Muscle layer of duodenum (tissue), 2 donors: ENCODE data around the gene CCIN.
"Not testable (repeated sequence)": the region's sequence is repeated elsewhere in the genome, so short reads cannot be mapped to it uniquely, and the experiment has no call there.

Experiments
- H3K27ac ChIP-seq: one replicate; pipeline ENCODE4 v1.7.0; 2013; ENCODE audit warnings: mild to moderate bottlenecking, low read length
- H3K27me3 ChIP-seq: one replicate; pipeline ENCODE4 v1.7.0; 2013; ENCODE audit warnings: low read depth, mild to moderate bottlenecking, control low read depth, low read length
- H3K36me3 ChIP-seq, 2 donors: one replicate each; pipeline ENCODE4 v1.7.0; 2013; ENCODE audit warnings: low read length in 2 of 2, control low read depth in 1 of 2, mild to moderate bottlenecking in 1 of 2; ENCODE audit not compliant: insufficient read depth in 2 of 2, control insufficient read depth in 1 of 2
- H3K4me1 ChIP-seq, 2 donors: one replicate each; pipeline ENCODE4 v1.7.0; 2013; ENCODE audit warnings: low read length in 2 of 2, mild to moderate bottlenecking in 2 of 2, control low read depth in 1 of 2, moderate library complexity in 1 of 2; ENCODE audit not compliant: insufficient read depth in 2 of 2, control insufficient read depth in 1 of 2
- H3K4me3 ChIP-seq, 2 donors: one replicate each; pipeline ENCODE4 v1.7.0; 2013; ENCODE audit warnings: low read length in 2 of 2, low read depth in 1 of 2, mild to moderate bottlenecking in 1 of 2
- H3K9me3 ChIP-seq, 2 donors: one replicate each; pipeline ENCODE4 v1.7.0; 2013; ENCODE audit warnings: low read length in 2 of 2, control low read depth in 1 of 2, mild to moderate bottlenecking in 1 of 2; ENCODE audit not compliant: control insufficient read depth in 1 of 2
- donor health status: healthy.

The CCIN gene

DNA sequence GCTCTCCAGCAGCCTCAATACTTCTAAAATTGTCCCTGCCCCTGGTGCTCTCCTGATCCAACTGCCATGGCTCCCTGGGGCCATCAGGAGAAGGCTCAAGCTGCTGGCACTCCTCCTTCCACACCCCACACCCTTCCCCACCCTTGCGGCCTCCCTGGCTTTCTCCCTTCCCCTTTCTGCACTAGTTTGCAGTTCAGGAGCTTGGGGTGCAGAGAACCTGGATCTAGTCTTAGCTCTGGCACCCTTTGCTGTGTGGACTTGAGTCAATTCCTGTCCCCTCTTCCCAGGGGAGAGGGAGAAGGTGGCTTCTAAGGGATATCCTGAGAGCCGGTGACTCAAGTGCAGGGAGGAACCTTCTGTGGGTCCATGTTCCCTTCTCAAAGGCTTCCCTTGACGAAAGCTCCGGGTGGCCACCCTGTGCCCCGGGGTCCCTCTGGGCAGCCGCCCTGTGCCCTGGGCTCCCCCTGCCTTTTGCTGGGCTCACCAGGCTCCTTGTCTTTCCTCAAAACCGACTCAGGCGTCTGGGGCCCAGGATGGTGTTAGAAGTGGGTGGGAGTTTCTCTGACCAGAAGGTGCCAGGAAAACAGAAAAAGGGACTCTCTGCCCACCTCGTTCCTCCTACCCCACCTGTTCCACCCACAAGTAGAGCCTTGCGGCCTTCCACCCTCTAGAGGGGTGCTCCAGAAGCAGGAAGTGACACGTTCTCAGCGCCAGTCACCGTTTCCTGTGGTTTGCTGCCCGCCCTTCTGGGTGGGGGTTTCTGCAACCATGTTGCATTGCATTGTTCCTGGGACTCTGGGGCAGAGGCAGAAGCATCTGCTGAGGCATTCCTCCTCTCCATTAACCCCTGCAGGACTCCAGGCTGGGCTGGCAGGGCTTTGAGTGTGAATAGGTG is 17.6 kb upstream of the CCIN start:
- H3K36me3 ChIP-seq: peaks cover 3 to 15% of the 10 kb centered on the region in 2 donors
- peak overlapping the region; percentile 65 for H3K27ac ChIP-seq
- H3K4me3 ChIP-seq: no peak overlapping the region
- H3K27me3 ChIP-seq: no peaks in the 10 kb centered on the region
- no peaks in the 10 kb centered on the region for H3K9me3 ChIP-seq
- peaks cover 28 to 75% of the 10 kb centered on the region in 2 donors for H3K4me1 ChIP-seq

DNA sequence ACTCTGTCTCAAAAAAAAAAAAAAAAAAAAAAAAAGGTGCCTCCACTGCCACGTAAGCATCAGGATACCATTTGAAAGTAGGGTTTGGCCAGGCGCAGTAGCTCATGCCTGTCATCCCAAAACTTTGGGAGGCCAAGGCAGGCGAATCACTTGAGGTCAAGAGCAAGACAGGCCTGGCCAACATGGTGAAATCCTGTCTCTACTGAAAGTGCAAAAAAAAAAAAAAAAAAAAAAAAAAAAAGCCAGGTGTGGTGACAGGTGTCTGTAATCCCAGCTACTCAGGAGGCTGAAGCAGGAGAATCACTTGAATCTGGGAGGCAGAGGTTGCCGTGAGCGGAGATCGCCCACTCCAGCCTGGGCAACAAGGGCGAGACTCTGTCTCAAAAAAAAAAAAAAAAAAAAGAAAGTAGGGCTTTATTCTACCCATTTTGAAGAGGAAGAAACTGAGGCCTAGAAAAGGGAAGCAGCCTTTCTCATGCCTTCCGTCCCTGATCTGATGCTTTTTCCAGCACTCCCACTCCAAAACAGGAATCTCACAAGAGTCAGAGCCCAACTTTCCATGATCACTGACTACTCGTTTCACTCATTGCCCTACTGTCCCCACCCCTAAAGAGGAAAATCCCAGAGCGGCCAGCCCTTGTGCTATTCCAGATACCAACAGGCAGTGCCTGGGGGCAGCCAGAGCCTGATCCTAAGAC is 16.3 kb upstream of the CCIN start:
- peaks cover 26 to 63% of the 10 kb centered on the region in 2 donors for H3K4me1 ChIP-seq
- H3K27me3 ChIP-seq: no peaks in the 10 kb centered on the region
- peaks cover 5 to 15% of the 10 kb centered on the region in 2 donors for H3K36me3 ChIP-seq
- no peak overlapping the region for H3K4me3 ChIP-seq
- peak overlapping the region; percentile 40 for H3K27ac ChIP-seq
- H3K9me3 ChIP-seq: no peaks in the 10 kb centered on the region

GRCh38 chr9:36153746-36154145 is 15.4 kb upstream of the CCIN start:
- Histone ChIP-seq H3K27me3 (no peaks in the 10 kb centered on the region), H3K4me3 (no peak overlapping the region), H3K9me3 (no peaks in the 10 kb centered on the region), H3K27ac (peak overlapping the region; percentile 82), H3K4me1 (peaks cover 20 to 63% of the 10 kb centered on the region in 2 donors), H3K36me3 (peaks cover 5 to 13% of the 10 kb centered on the region in 2 donors)

DNA sequence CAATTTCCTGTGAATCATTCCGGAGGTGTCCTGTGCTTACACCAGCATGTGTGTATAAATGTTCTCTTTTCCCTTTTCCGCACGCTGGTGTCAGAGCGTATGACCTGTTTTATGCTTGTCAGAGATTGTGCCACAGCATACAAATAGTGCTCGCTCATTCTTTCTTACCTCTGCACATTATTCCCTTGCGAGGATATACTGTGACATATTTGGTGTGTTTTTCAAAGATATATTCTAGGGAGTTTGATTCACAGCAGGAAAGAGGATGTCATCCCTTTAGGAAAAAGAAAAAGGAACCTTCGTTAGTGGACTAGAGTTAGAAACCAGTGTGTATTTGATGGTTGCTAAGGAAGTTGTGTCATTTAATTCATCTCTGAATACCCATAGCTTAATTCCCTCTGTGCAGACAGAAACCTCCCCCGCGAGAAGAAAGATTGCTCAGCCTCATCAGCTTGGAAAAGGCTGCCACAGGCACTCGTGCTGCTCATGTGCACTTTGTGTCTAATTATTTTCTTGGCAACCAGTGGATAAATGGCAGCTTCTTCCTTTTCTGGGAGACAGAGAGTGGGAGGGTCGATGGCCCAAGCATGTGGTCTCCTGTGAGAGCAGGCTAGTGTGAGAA is 14.7 kb upstream of the CCIN start:
- Histone ChIP-seq H3K4me3 (peak overlapping the region in 1 of 2 donors; percentile 38), H3K4me1 (peaks cover 13 to 62% of the 10 kb centered on the region in 2 donors), H3K9me3 (no peaks in the 10 kb centered on the region), H3K27me3 (no peaks in the 10 kb centered on the region), H3K27ac (peak overlapping the region; percentile 82), H3K36me3 (peaks cover 5 to 10% of the 10 kb centered on the region in 2 donors)

- Histone ChIP-seq H3K9me3 (no peaks in the 10 kb centered on the region), H3K27ac (no peak overlapping the region), H3K4me1 (peaks cover 10 to 59% of the 10 kb centered on the region in 2 donors), H3K4me3 (no peak overlapping the region), H3K27me3 (no peaks in the 10 kb centered on the region), H3K36me3 (peaks cover 5 to 10% of the 10 kb centered on the region in 2 donors)
Measured at GRCh38 chr9:36156116-36156515, 13.1 kb upstream of the CCIN start.

GRCh38 chr9:36158122-36158521 is 11.1 kb upstream of the CCIN start:
- Histone ChIP-seq H3K4me3 (no peak overlapping the region), H3K36me3 (peaks cover 0 to 5% of the 10 kb centered on the region in 2 donors), H3K9me3 (no peaks in the 10 kb centered on the region), H3K4me1 (peaks cover 12 to 60% of the 10 kb centered on the region in 2 donors), H3K27ac (peak overlapping the region; percentile 68), H3K27me3 (no peaks in the 10 kb centered on the region)

DNA sequence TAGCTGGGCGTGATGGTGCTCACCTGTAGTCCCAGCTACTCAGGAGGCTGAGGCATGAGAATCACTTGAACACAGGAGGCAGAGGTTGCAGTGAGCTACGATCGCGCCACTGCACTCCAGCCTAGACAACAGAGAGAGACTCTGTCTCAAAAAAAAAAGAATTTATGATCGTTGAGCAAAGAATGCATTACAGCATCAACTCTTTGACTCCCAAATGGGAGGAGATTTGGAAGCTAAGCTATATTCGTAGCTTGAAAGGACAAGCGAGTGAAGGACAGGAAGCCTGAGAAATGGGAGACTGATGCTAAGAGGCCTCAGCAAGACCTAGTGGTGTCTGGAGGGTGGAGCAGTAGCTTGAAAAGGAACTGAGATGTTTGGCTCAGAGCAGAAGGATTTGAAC is 10.3 kb upstream of the CCIN start:
- H3K4me1 ChIP-seq: peaks cover 12 to 63% of the 10 kb centered on the region in 2 donors
- H3K27me3 ChIP-seq: no peaks in the 10 kb centered on the region
- H3K36me3 ChIP-seq: peaks cover 0 to 5% of the 10 kb centered on the region in 2 donors
- H3K9me3 ChIP-seq: no peaks in the 10 kb centered on the region
- H3K27ac ChIP-seq: peak overlapping the region; percentile 68
- H3K4me3 ChIP-seq: no peak overlapping the region

DNA sequence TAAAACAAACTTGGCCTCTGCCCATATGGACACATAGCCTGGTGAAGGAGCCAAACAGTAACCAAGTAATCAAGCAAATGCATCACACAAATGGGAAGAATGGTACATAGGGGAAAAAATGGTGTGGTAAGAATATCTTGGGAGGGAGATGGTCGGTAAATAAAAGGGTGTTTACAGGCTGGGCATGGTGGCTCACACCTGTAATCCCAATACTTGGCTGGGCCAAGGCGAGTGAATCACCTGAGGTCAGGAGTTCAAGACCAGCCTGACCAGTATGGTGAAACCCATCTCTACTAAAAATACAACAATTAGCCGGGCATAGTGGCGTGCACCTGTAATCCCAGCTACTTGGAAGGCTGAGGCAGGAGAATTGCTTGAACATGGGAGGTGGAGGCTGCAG is 9.7 kb upstream of the CCIN start:
- H3K36me3 ChIP-seq, H3K4me3 ChIP-seq, H3K9me3 ChIP-seq, H3K27me3 ChIP-seq: not testable (repeated sequence)
- Histone ChIP-seq H3K4me1 (peaks cover 12 to 65% of the 10 kb centered on the region in 2 donors), H3K27ac (peak overlapping the region; percentile 18)

GRCh38 chr9:36160126-36160525 is 9.1 kb upstream of the CCIN start:
- peaks cover 8 to 65% of the 10 kb centered on the region in 2 donors for H3K4me1 ChIP-seq
- not testable (repeated sequence) for H3K27me3 ChIP-seq, H3K36me3 ChIP-seq, H3K9me3 ChIP-seq, H3K27ac ChIP-seq, H3K4me3 ChIP-seq

DNA sequence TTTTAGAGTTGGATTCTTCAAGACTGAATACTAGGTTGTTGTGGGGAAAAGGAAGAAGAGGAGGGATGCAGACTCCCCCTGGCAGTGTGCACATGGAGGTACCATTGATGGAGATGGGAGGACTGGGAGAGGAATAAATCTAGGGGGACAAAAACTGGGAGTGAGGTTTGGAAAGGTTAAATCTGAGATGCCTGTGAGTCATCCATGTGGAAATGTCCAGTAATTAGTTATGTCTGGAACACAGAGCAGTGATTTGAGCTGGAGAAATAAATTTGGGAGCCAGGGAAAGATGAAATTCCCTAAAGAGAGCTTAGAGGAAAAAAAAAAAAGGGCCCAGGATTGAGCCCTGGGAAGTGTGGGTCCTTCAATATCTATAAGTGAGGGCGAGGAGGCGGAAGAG is 8.0 kb upstream of the CCIN start:
- H3K4me3 ChIP-seq: no peak overlapping the region
- H3K9me3 ChIP-seq: no peaks in the 10 kb centered on the region
- no peaks in the 10 kb centered on the region for H3K27me3 ChIP-seq
- peaks cover 8 to 68% of the 10 kb centered on the region in 2 donors for H3K4me1 ChIP-seq
- peak overlapping the region; percentile 78 for H3K27ac ChIP-seq
- H3K36me3 ChIP-seq: peaks cover 0 to 5% of the 10 kb centered on the region in 2 donors

GRCh38 chr9:36162211-36162738 is 6.9 kb upstream of the CCIN start:
- peaks cover 8 to 69% of the 10 kb centered on the region in 2 donors for H3K4me1 ChIP-seq
- H3K9me3 ChIP-seq: no peaks in the 10 kb centered on the region
- H3K36me3 ChIP-seq: no peaks in the 10 kb centered on the region
- H3K27me3 ChIP-seq: no peaks in the 10 kb centered on the region
- no peak overlapping the region for H3K4me3 ChIP-seq
- peak overlapping the region; percentile 78 for H3K27ac ChIP-seq
